ENCODE results near the gene TMEM176B. TPM values are rescaled to one million over a fixed set of nuclear protein-coding genes. Genes with fewer than 3 reads are reported as not detected.
"Not testable (repeated sequence)": the region's sequence is repeated elsewhere in the genome, so short reads cannot be mapped to it uniquely, and the experiment has no call there.

The TMEM176B gene
- total RNA-seq, 4 donors from 2014 or later = 93.3 to 394 (median 300) TPM

- Histone ChIP-seq H3K4me3 (no peak overlapping the region), H3K4me1 (peaks cover 0 to 39% (median 0%) of the 10 kb centered on the region in 4 donors), H3K27me3 (no peaks in the 10 kb centered on the region), H3K9me3 (no peaks in the 10 kb centered on the region), H3K36me3 (no peaks in the 10 kb centered on the region), H3K27ac (no peak overlapping the region)
- no peak for TF ChIP-seq POLR2A (IDR thresholded peaks at IDR 0.05)
- TF ChIP-seq, protein P1, sequence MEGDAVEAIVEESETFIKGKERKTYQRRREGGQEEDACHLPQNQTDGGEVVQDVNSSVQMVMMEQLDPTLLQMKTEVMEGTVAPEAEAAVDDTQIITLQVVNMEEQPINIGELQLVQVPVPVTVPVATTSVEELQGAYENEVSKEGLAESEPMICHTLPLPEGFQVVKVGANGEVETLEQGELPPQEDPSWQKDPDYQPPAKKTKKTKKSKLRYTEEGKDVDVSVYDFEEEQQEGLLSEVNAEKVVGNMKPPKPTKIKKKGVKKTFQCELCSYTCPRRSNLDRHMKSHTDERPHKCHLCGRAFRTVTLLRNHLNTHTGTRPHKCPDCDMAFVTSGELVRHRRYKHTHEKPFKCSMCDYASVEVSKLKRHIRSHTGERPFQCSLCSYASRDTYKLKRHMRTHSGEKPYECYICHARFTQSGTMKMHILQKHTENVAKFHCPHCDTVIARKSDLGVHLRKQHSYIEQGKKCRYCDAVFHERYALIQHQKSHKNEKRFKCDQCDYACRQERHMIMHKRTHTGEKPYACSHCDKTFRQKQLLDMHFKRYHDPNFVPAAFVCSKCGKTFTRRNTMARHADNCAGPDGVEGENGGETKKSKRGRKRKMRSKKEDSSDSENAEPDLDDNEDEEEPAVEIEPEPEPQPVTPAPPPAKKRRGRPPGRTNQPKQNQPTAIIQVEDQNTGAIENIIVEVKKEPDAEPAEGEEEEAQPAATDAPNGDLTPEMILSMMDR (IDR thresholded peaks at IDR 0.05) = no peak
- no peak for DNase-seq
Measured at GRCh38 chr7:150778014-150778737, 22.0 kb downstream of the TMEM176B start.

DNA sequence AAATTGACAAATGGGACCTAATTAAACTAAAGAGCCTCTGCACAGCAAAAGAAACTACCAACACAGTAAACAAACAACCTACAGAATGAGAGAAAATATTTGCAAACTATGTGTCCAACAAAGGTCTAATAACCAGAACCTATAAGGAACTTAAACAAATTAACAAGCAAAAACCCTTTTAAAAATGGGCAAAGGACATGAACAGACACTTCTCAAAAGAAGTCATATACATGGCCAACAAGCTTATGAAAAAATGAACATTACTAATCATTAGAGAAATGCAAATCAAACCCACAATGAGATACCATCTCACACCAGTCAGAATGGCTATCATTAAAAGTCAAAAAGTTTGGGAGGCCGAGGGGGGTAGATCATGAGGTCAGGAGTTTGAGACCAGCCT is 26.0 kb downstream of the TMEM176B start:
- not testable (repeated sequence) for H3K36me3 ChIP-seq, H3K27ac ChIP-seq, H3K9me3 ChIP-seq, H3K4me3 ChIP-seq, DNase-seq, H3K27me3 ChIP-seq
- H3K4me1 ChIP-seq = peaks cover 0 to 22% (median 0%) of the 10 kb centered on the region in 4 donors

- no peaks in the 10 kb centered on the region for H3K36me3 ChIP-seq
- no peak for DNase-seq
- H3K9me3 ChIP-seq = no peaks in the 10 kb centered on the region
- no peak for TF ChIP-seq POLR2A (IDR thresholded peaks at IDR 0.05)
- TF ChIP-seq, protein P1 (IDR thresholded peaks at IDR 0.05) = no peak
- H3K4me1 ChIP-seq = peaks cover 0 to 5% (median 0%) of the 10 kb centered on the region in 4 donors
- no peak overlapping the region for H3K27ac ChIP-seq
- H3K27me3 ChIP-seq = no peaks in the 10 kb centered on the region
- H3K4me3 ChIP-seq = no peak overlapping the region
Measured at GRCh38 chr7:150769768-150770167, 30.4 kb downstream of the TMEM176B start.

GRCh38 chr7:150766334-150766709 is 33.8 kb downstream of the TMEM176B start:
- no peak for DNase-seq
- H3K27me3 ChIP-seq = no peaks in the 10 kb centered on the region
- H3K9me3 ChIP-seq = no peaks in the 10 kb centered on the region
- no peaks in the 10 kb centered on the region for H3K36me3 ChIP-seq
- no peak overlapping the region for H3K4me3 ChIP-seq
- TF ChIP-seq, protein P1 (IDR thresholded peaks at IDR 0.05) = no peak
- TF ChIP-seq POLR2A (IDR thresholded peaks at IDR 0.05) = no peak
- peak overlapping the region in 2 of 4 donors; percentile 40 to 49 for H3K27ac ChIP-seq
- H3K4me1 ChIP-seq = peaks cover 0 to 5% (median 0%) of the 10 kb centered on the region in 4 donors

- no peaks in the 10 kb centered on the region for H3K36me3 ChIP-seq
- no peak overlapping the region for H3K27ac ChIP-seq
- H3K9me3 ChIP-seq = no peaks in the 10 kb centered on the region
- peaks cover 0 to 6% (median 0%) of the 10 kb centered on the region in 4 donors for H3K4me1 ChIP-seq
- no peaks in the 10 kb centered on the region for H3K27me3 ChIP-seq
- DNase-seq = no peak
- no peak overlapping the region for H3K4me3 ChIP-seq
- no peak for TF ChIP-seq POLR2A (IDR thresholded peaks at IDR 0.05)
Measured at GRCh38 chr7:150759479-150759878, 40.7 kb downstream of the TMEM176B start.

- Histone ChIP-seq H3K27me3 (no peaks in the 10 kb centered on the region), H3K36me3 (no peaks in the 10 kb centered on the region), H3K9me3 (no peaks in the 10 kb centered on the region), H3K27ac (peak overlapping the region in 2 of 4 donors; percentile 26 to 62), H3K4me1 (peaks cover 0 to 12% (median 0%) of the 10 kb centered on the region in 4 donors), H3K4me3 (no peak overlapping the region)
- TF ChIP-seq POLR2A (IDR thresholded peaks at IDR 0.05) = no peak
- TF ChIP-seq, protein P1 (IDR thresholded peaks at IDR 0.05) = peak in 5 of 6 experiments; percentile 49 to 73 (median 64)
- no peak for DNase-seq
Measured at GRCh38 chr7:150756858-150757257, 43.3 kb downstream of the TMEM176B start.

All from Peyer's patch (tissue), 4 donors.